Stimulated activated CD8-positive, alpha-beta memory T cell treated with anti-CD3 and anti-CD28 coated beads, Interleukin-15, amount 100 ng/mL, for 24 hours (primary cell): ENCODE data around the gene NPR3.
"Not testable (repeated sequence)": the region's sequence is repeated elsewhere in the genome, so short reads cannot be mapped to it uniquely, and the experiment has no call there.

ENCODE experiments used
- DNase-seq: peaks from one replicate; pipeline ENCODE4 v3.0.0-alpha.2; 2020; ENCODE audit warnings: low read depth

Gene NPR3

GRCh38 chr5:32765266-32765665 lies 54.1 kb downstream of the NPR3 start:
- DNase-seq: no peak

DNA sequence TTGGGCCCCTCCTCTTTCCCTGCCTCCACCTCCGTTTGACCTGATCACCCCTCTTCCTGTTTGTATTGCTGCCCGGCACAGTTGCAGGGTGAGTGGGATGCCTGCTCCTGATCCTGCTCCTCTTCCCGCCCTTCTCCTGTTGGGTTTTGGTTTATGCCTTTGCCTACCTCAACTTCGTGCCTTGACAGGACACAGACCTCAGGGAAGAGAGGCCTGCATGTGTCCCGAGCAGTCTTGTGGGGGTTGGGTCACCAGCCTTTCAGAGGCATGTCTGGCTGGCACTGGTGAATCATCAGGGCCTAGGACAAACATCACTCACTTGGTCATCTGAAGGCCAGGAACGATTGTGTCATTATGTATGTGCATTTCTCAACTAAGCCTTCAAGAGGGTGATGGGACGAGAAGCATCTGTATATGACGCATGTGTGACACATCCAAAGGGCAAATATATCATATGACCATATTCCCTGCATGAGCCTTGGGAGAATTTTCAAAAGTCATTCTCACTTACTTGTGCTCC lies 56.9 kb downstream of the NPR3 start:
- no peak for DNase-seq

GRCh38 chr5:32769711-32770110 lies 58.6 kb downstream of the NPR3 start:
- no peak for DNase-seq

DNA sequence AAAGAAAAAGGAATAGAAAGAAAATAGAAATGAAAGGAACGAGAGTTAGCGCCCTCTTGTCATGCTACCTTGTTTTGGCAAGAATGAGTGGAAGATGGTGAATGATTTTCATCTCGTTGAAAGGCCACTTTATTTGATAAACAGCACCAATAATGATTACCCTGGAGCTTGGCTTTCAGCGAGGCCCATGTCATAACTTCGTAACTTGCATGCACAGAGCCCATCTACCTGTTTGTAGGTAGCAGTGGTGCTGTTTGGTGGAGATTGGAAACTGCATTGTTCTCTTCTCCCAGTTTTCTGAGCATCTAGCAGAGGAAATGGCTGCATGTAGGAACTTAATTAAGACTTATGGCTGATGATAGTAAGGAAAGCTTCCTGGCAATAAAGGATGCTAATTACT lies 59.3 kb downstream of the NPR3 start:
- DNase-seq: no peak

DNA sequence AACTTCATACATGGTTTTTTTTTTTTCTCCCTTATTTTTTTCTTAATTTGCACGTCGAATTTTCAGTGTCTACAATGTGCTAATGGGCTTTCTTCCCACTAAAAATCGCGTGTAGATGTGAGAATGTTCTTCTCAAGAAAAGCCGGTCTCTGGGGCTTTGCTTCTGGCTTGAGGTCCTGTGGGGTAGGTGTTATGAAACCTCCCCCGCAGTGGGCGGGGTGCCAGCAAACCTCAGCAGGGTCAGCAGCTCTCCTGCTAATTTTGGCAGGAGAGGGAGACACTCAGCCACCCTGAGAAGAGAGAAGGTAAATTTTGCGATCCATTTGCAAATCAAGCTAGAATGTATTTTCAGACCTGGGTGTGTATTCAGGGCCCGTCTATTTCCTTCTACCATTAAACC lies 59.9 kb downstream of the NPR3 start:
- DNase-seq: no peak

- DNase-seq: no peak
Measured at GRCh38 chr5:32773944-32774343, 62.8 kb downstream of the NPR3 start.

DNA sequence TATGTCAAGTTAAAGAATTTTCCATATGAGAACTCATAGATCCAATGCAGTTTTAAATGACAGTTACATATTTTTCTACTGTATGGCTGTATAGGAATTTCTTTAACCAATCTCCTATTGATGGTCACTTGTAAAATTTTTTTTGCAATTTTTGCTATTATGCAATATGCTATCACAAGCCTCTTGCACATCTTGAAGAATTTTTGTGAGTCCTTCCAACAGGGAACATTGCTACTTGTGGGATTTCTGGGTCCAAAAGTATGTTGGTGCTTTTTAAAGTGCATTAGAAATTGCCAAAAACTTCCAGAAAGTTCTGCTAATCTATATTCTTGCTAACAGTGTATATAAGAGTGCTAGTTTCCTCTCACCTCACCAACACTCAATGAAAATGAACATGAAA lies 65.1 kb downstream of the NPR3 start:
- DNase-seq: no peak

DNA sequence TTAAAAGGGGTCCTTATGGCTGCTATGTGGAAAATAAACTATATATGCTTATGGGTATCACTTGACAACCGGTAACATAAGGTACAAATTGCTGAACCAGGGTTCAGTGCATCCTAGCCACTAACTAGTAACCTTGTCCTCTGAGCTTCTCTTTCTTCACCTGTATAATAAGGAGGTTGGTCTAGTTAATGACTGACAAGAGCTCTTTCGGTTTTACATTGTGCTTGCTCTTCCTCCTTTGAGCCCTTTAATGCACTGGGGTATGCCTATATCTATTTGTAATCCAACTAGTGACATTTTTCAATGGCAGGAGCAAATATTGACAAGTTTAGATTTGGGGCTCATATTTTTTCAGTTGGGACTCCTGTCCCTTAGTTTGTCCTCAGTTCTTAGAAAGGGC lies 66.1 kb downstream of the NPR3 start:
- no peak for DNase-seq

DNA sequence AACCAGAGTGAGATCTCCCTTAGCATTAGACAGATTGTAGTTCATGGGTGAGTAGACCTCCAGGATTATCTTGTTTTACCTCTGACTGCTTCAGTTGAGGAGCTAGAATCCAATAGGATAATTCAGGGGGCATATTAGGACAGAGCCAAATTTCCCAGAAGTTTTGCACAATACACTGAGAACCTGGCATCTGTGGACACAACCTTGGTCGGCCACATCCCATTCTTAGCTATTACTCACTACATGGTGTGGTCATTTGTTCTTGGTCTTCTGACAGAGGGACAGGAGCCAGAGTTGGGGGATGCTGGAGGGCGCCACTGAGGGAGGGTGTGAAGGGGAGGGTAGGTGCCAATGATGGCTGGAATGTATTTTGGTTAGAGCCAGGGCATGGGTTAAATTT lies 66.6 kb downstream of the NPR3 start:
- no peak for DNase-seq

GRCh38 chr5:32778403-32778802 lies 67.3 kb downstream of the NPR3 start:
- no peak for DNase-seq

DNA sequence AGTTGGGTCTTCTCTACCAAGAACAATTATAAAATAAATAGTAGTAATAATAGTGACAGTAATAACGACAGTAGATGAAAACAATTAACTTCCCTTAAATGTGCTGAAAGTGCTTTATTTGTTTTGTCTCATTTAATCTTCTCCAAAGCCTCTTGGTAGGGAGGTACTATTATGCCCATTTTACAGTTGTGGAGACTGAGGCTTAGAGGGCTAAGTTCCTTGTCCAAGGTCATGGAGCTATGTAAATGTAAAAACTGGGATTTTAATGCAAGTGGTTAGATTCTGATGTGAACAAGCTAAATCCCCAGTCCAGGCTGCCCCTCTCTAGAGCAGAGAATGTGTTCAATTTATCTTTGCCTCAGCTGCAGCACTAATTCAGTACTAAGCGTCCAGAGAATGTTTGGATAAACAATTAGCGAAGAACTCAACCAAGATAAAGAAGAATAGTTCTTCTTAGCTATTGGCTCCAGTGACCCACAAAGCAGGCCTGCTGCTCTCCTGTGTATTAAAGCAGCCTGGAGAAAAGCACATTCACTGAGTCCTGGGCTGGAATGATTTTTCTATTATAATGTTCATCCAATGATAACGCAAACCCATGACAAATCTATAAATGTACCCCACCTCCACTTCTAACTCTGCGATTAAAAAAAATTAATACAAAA lies 68.8 kb downstream of the NPR3 start:
- no peak for DNase-seq

DNA sequence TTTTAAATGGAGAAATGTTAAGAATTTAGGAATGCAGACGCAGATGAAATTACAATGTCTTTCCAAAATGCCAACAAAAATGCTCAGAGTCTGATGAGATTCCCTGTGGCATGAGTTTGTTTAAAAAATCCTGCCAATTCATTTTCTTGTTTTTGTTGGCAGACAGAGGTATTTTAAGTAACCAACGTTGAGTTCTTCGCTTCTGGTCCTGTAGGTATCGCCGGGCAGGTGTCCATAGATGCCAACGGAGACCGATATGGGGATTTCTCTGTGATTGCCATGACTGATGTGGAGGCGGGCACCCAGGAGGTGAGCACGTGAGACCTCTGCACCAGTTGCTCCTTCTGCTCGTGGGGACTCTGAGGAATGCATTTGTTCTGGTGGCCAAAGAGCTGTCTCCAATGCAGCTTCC lies 69.4 kb downstream of the NPR3 start:
- DNase-seq: no peak

DNA sequence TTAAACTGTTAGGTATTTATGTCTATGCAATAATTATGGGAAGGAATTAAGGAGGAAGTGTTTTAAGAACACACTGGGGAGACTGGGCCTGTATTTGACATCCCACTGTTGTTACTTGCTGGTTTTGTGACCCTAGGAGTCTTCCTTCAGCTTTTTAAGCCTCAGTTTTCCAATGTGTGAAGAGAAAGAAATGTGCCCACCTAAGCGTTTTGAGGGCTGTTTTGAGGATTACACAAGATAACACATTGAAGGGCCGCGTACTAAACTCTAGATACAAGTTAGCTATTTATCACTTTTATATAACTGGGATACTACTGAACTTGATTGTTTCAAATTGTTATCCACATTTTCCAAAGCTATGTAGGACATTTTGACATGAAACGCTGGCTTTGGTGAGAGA lies 72.5 kb downstream of the NPR3 start:
- no peak for DNase-seq

DNA sequence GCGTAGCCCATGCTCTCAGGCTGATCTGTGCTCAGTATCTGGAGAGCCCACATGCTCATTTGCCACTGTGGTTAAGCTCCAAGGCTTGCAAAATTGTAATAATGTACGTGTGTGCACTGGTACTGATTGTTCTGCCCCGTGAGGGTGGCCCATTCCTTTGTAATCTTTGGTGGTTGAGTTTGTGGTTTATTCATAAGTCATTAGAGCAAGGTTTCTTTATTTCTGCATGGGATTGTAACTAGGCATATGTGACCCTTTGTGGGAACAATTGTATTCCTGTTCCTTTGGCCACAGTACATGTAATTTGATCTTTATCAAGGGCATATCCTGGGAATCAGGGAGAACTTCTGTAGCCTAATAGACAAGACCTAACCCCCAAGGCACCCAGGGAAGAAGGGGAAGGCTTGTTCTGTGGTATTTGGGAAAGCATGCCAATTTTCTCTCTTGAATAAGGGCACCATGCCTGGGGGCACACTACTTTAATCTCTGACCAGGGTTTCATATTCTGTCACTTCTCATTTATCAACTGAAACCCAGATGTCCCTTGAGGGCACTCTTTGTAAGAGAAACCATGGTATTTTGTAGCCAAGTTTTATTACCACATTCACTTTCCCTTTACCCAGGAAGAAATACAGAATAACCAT lies 74.6 kb downstream of the NPR3 start:
- no peak for DNase-seq

DNA sequence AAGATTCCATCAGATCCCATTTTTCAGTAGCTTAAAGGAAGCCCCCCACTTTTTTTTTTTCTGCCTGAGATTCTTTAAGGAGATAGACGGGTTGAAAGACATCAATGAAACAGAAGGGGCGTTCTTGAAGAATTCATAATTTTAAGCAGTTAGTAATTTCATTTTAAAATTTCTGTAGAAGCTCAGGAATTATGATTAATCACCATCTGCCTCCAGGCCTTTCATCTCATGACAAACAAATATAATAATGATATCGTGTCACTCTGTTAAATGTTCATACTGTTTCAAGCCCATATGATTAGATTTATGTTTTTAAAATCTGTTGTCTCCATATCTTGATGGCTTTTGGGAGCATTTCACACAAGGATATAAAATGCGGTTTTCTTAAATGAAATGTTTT lies 75.2 kb downstream of the NPR3 start:
- no peak for DNase-seq

GRCh38 chr5:32790411-32790951 lies 79.4 kb downstream of the NPR3 start:
- no peak for DNase-seq

DNA sequence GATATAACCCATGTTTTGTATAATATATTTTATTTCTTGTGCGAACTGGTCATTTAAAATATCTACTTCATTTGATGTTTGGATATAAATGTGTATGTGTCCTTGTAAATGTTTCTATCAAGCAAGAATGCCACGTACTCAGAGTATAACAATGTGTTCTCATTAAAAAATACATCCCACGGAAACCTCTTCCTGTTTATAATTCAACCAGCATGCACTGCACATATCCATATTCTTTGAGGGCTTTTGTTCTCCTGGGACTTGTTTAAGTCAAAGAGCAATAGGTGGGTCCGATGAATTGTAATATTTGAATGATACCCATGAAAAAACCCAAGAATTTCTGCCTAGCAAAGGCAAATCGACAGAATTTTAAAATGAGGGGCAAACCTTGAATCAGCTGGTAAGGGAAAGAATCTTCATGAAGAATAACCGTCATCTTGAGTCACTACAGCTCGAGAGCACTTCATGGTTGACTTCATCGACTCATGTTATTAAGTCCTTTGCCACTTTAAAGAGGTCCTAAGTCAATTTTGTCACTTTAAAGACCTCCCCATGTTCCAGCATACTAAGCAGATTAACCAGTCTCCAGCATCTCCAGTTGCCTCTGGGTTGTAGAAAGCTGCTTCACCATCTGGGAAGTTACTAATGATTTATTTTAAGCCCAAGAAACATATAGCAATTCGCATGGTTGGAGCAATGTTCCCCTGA lies 80.6 kb downstream of the NPR3 start:
- no peak for DNase-seq

- no peak for DNase-seq
Measured at GRCh38 chr5:32794086-32794485, 83.0 kb downstream of the NPR3 start.

DNA sequence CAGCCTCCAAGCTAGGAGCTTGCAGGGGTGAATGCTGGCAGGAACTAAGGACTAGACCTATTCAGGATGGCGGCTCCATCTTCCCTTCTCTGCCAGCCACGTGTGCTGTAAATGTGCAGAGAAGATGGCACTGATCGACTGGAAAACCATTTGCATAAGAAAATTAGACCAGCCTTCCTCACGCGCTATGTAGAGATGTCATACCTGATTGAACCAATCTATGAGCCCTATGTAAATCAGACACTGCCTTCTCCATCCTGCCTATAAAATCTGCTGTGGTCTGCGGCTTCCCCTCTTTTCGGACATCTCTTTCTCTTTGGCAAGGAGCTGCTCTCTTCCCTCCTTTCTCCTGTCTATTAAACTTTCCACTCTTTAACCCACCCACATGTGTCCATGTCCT lies 91.6 kb downstream of the NPR3 start:
- no peak for DNase-seq

DNA sequence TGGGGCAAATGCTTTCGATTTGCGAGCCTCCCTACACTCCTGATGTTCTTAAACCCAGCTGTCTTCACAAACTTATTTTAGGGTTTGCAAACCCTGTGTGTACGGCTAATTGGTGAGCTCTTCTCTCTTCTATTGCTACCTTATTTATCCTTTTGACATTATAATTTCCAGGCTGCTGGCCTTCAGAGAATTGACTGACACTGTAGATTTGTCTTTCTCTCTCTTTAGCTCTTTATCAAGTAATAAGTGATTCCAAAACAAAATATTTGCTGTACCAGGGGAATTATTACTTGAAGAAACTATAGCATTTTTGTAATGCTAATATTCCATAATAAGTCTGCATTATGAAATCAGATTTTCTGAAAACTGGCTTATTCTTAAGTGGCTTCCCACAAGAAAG lies 92.5 kb downstream of the NPR3 start:
- no peak for DNase-seq

DNA sequence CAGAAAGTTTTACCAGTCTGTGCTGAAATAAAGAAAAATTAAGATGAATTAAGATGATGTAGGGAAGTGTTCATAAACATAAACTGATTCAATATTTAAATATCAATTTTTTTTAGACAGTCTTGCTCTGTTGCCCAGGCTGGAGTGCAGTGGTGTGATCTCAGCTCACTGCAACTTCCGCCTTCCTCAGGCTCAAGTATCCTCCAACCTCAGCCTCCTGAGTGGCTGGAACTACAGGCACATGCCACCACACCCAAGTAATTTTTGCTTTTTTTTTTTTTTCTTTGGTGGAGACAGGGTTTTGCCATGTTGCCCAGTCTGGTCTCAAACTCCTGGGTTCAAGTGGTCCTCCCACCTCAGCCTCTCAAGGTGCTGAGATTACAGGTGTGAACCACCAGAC lies 94.3 kb downstream of the NPR3 start:
- DNase-seq: not testable (repeated sequence)

DNA sequence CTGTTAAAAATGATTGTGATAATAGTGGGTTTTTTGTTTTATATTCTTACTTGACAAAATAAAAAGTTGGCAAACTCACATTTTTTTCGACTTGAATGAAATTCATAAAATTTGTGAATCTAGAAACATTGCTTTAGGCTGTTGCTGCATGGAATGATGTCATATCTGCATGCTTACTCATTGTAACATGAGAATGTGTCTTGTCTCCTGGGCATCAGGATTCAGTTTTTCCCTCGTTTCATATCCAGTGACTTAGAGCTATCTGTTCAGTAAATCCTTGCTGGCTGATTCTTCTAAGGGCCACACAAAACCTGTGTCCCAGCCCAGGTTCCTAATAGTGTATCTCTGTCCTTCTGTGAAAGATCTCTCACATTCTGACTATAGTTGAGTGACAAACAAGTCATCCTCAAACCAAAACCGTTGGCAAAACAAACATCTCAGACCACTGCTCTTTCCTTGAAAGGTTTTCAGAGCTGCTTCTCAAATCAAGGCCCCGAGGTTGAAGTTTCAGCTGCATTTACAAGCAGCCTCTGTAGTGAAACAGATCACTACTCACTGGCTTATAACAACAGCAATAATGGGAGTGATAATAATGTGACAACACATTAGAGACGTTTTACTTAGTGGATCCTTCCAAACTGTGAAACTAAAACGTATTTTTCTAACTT lies 95.0 kb downstream of the NPR3 start:
- DNase-seq: no peak

- DNase-seq: no peak
Measured at GRCh38 chr5:32808783-32809182, 97.7 kb downstream of the NPR3 start.
